K562 (cell line): ENCODE results near the gene HIGD1C.

Experiments
- HDAC2 ChIP-seq: fragments of 450-650 bp; IDR thresholded peaks from 2 replicates; pipeline ENCODE4 v1.6.1; 2016; ENCODE audit warnings: mild to moderate bottlenecking
- MNT ChIP-seq, 2 experiments: fragments of 450-650 bp; conservative IDR thresholded peaks; 2 replicates each; pipeline ENCODE4 v1.6.1; 2017; ENCODE audit warnings: mild to moderate bottlenecking in 2 of 2, moderate library complexity in 2 of 2

GRCh38 chr12:50988051-50988450 is 35.7 kb downstream of the HIGD1C start:
- TF ChIP-seq HDAC2 (no peak), MNT (conservative IDR thresholded peaks at IDR 0.05) (no peak)
